Measurements from ENCODE around the gene COMT. TPM values are rescaled to one million over a fixed set of nuclear protein-coding genes. Genes with fewer than 3 reads are reported as not detected.
A peak's percentile ranks its signal among the peaks of the same experiment; 100 is the strongest.
"Not testable (repeated sequence)": the region's sequence is repeated elsewhere in the genome, so short reads cannot be mapped to it uniquely, and the experiment has no call there.

COMT gene
- total and polyA plus RNA-seq, 11 donors, result 69.7 to 249 (median 119) TPM

DNA sequence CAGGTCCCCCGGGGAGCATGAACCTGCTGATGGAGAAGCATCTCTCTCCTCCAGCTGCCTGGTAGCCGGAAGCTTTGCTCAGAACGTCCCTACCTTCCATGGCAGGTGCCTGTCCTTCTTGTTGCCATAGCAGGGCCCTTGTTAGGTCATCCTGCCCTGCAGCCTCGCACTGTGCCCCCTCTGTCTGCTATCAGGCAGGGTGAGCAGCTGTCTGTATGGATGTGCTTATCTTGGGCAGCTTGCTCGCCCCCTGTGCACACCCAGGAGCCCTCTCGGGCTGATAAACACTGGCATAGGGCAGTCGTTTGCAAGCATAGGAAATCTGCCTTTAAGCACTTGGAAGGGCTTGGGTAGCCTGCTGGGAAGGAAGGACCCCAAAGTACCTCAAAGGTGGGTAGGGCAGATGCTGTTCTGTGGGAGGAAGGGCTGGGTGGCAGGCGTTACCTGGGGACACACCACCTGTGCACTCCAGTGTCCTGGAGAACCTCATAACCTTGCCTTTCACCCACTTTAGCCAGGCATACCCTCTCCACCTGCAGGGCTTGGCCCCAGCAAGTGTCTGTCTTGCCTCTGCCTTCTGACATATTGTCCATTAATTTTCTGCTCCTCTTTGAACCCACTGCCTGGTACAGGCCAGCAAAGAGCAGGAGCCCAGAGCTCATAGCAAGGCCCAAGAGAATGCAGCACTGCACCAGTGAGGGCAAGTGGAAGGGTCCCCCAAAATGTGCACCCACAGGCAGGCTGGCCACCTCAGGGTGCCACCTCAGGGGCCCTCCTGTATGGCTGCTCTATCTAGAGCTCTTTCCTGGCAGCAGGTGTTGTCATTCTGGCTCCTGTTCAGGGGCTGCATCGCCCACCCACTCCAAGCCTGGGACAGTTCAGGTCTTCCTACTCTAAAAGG lies 8.0 kb upstream of the COMT start:
- peaks cover 0 to 12% (median 0%) of the 10 kb centered on the region in 12 donors for H3K9me3 ChIP-seq
- peaks cover 0 to 35% (median 0%) of the 10 kb centered on the region in 12 donors for H3K4me1 ChIP-seq
- intact Hi-C loops (cut with DNase I), result no loop called here
- no peaks in the 10 kb centered on the region for H3K27me3 ChIP-seq
- DNase-seq (no peak), ATAC-seq (no peak)
- H3K27ac ChIP-seq, result no peak overlapping the region
- no peak for TF ChIP-seq POLR2A (IDR thresholded peaks at IDR 0.05)
- TF ChIP-seq, protein P1, sequence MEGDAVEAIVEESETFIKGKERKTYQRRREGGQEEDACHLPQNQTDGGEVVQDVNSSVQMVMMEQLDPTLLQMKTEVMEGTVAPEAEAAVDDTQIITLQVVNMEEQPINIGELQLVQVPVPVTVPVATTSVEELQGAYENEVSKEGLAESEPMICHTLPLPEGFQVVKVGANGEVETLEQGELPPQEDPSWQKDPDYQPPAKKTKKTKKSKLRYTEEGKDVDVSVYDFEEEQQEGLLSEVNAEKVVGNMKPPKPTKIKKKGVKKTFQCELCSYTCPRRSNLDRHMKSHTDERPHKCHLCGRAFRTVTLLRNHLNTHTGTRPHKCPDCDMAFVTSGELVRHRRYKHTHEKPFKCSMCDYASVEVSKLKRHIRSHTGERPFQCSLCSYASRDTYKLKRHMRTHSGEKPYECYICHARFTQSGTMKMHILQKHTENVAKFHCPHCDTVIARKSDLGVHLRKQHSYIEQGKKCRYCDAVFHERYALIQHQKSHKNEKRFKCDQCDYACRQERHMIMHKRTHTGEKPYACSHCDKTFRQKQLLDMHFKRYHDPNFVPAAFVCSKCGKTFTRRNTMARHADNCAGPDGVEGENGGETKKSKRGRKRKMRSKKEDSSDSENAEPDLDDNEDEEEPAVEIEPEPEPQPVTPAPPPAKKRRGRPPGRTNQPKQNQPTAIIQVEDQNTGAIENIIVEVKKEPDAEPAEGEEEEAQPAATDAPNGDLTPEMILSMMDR (IDR thresholded peaks at IDR 0.05), result no peak
- H3K36me3 ChIP-seq, result peaks cover 0 to 7% (median 0%) of the 10 kb centered on the region in 9 donors
- 66 to 85% (median 84%) methylated on average over 7 to 9 of the region's 9 CpGs for WGBS, 4 donors
- H3K4me3 ChIP-seq, result no peak overlapping the region

DNA sequence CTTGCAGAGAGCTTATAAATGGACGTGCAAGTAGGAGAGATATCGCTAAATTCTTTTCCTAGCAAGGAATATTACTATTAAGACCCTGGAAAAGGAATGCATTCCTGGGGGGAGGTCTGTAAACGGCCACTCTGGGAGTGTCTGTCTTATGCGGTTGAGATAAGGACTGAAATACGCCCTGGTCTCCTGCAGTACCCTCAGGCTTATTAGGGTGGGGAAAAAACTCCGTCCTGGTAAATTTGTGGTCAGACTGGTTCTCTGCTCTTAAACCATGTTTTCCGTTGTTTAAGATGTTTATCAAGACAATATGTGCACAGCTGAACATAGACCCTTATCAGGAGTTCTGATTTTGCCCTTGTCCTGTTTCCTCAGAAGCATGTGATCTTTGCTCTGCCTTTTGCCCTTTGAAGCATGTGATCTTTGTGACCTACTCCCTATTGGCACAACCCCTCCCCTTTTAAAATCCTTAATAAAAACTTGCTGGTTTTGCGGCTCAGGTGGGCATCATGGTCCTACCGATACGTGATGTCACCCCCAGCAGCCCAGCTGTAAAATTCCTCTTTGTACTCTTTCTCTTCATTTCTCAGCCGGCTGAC lies 6.4 kb upstream of the COMT start:
- not testable (repeated sequence) for H3K4me3 ChIP-seq
- WGBS, 4 donors, result 94 to 96% (median 95%) methylated on average over 11 of the region's 11 CpGs

DNA sequence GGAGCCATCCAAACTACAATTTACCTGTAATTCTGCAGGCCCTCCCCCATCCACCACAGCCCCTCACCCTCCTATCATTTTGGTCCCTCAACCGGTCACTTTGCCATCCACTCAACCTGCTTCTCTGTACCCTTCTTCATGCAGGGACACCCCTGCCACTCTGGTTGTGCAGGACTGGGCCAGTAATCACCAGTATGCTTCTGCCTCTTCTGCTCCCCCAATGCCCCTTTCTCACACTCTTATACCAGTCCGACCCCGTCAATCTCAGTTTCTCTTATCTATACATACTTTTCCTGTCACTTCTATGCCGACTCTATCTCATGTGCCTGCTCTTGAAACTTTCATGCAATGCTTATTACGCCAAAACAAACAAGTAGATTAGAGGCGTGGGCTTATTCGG lies 5.1 kb upstream of the COMT start:
- Histone ChIP-seq H3K27ac (no peak overlapping the region), H3K9me3 (peaks cover 0 to 12% (median 0%) of the 10 kb centered on the region in 12 donors), H3K36me3 (peaks cover 0 to 6% (median 0%) of the 10 kb centered on the region in 9 donors), H3K27me3 (no peaks in the 10 kb centered on the region), H3K4me1 (peaks cover 0 to 51% (median 9%) of the 10 kb centered on the region in 12 donors), H3K4me3 (no peak overlapping the region)
- intact Hi-C loops (cut with DNase I), result no loop called here
- ATAC-seq (no peak), DNase-seq (no peak)
- WGBS, 4 donors, result 81 to 88% (median 82%) methylated on average over 7 of the region's 7 CpGs
- TF ChIP-seq, protein P1 (IDR thresholded peaks at IDR 0.05), result no peak
- TF ChIP-seq POLR2A (IDR thresholded peaks at IDR 0.05), result no peak

More for the DNA sequence above, 6.4 kb upstream of the COMT start:
- DNase-seq; H3K36me3 ChIP-seq; H3K27ac ChIP-seq; H3K27me3 ChIP-seq; ATAC-seq; intact Hi-C loops (cut with DNase I): not testable (repeated sequence)
- Histone ChIP-seq H3K4me1 (peaks cover 0 to 40% (median under 1%) of the 10 kb centered on the region in 12 donors), H3K9me3 (peaks cover 0 to 12% (median 0%) of the 10 kb centered on the region in 12 donors)

DNA sequence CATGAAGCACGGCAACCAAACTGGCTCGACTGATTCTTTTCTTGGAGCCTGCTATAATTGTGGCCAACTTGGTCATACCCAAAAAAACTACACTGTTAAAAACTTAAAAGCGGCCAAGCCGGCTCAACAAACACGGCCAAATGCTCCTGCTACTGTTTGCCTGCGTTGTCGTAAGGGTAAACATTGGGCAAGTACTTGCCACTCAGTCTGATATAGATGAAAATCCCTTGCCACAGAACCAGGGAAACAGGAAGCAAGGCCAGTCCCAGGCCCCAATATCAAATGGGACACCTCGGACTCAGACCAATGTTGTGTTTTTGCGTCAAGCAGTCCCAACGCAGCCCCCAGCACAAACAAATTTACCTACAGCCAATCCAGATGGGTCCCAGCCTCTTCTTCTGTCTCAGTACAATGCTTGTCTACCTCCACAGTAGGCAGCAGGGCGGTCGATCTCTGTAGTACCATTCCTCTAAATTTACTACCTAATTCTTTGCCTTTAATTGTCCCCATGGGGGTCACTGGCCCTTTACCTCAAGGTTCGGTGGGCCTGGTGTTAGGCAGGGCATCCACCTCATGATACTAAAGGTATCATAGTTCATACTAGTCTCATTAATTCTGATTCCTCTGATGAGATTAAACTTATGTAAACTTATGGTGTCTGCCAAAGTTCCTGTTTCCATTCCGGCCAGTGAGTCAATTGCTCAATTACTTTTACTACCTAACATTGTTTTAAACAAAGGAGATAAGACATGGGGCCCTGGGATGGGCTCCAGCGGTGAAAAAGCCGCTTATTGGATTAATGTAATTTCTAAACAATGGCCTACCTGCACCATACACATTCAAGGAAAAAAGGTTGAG lies 3.7 kb upstream of the COMT start:
- ATAC-seq (no peak), DNase-seq (no peak)
- WGBS, 4 donors, result 93 to 95% (median 95%) methylated on average over 16 of the region's 16 CpGs
- Histone ChIP-seq H3K27me3 (no peaks in the 10 kb centered on the region), H3K27ac (peak overlapping the region in 1 of 12 donors; percentile 37), H3K4me3 (no peak overlapping the region), H3K9me3 (peaks cover 0 to 12% (median 0%) of the 10 kb centered on the region in 12 donors), H3K4me1 (peaks cover 4 to 49% (median 16%) of the 10 kb centered on the region in 12 donors), H3K36me3 (peaks cover 0 to 6% (median 0%) of the 10 kb centered on the region in 9 donors)
- intact Hi-C loops (cut with DNase I), result no loop called here
- TF ChIP-seq POLR2A (IDR thresholded peaks at IDR 0.05), result no peak
- TF ChIP-seq, protein P1 (IDR thresholded peaks at IDR 0.05), result no peak
